Liver (tissue), 9 donors: ENCODE data around the gene LDB2. TPM values are rescaled to one million over a fixed set of nuclear protein-coding genes. Genes with fewer than 3 reads are reported as not detected.

Experiments
- DNase-seq: peaks from one replicate; pipeline ENCODE4 v3.0.0-alpha.2; 2017; ENCODE audit warnings: low spot score
- H3K27ac ChIP-seq, 2 donors: one replicate each; pipeline ENCODE4 v1.7.0; 2013; ENCODE audit warnings: inconsistent platforms in 2 of 2, low read length in 2 of 2, control low read depth in 1 of 2, low read depth in 1 of 2, mild to moderate bottlenecking in 1 of 2
- H3K27me3 ChIP-seq, 4 donors: one replicate each; pipeline versions ENCODE4 v1.6.1 to v1.7.0; 2013; ENCODE audit warnings: low read length in 3 of 4, inconsistent platforms in 1 of 4, mild to moderate bottlenecking in 1 of 4, moderate library complexity in 1 of 4; ENCODE audit not compliant: control insufficient read depth in 4 of 4, insufficient read depth in 4 of 4
- H3K36me3 ChIP-seq, 4 donors: one replicate each; pipeline versions ENCODE4 v1.6.1 to v1.7.0; 2013; ENCODE audit warnings: low read length in 3 of 4, mild to moderate bottlenecking in 3 of 4, low read depth in 1 of 4, moderate library complexity in 1 of 4; ENCODE audit not compliant: control insufficient read depth in 4 of 4, insufficient read depth in 3 of 4
- H3K4me1 ChIP-seq, 4 donors: one replicate each; pipeline versions ENCODE4 v1.6.1 to v1.7.0; 2013; ENCODE audit warnings: low read length in 3 of 4, mild to moderate bottlenecking in 3 of 4, moderate library complexity in 1 of 4; ENCODE audit not compliant: control insufficient read depth in 4 of 4, insufficient read depth in 4 of 4
- H3K4me3 ChIP-seq, 3 donors: one replicate each; pipeline versions ENCODE4 v1.6.1 to v1.7.0; 2013; ENCODE audit warnings: low read length in 3 of 3, control low read depth in 1 of 3, low read depth in 1 of 3, mild to moderate bottlenecking in 1 of 3
- H3K9ac ChIP-seq, 2 donors: one replicate each; pipeline ENCODE4 v1.7.0; 2013; ENCODE audit warnings: low read length in 2 of 2, mild to moderate bottlenecking in 2 of 2, moderate library complexity in 2 of 2, control low read depth in 1 of 2, low read depth in 1 of 2
- H3K9me3 ChIP-seq, 4 donors: one replicate each; pipeline versions ENCODE4 v1.6.1 to v1.7.0; 2013; ENCODE audit warnings: low read length in 3 of 4; ENCODE audit not compliant: control insufficient read depth in 4 of 4
- EGR1 ChIP-seq, 2 donors: IDR thresholded peaks; 2 replicates each; pipeline ENCODE4 v1.6.1; 2016 to 2018; ENCODE audit warnings: antibody characterized with exemption in 2 of 2, low read depth in 2 of 2
- FOXA1 ChIP-seq: IDR thresholded peaks from 2 replicates; pipeline ENCODE4 v1.6.1; 2016; ENCODE audit warnings: antibody characterized with exemption
- FOXA2 ChIP-seq: IDR thresholded peaks from 2 replicates; pipeline ENCODE4 v1.6.1; 2016; ENCODE audit warnings: antibody characterized with exemption
- GABPA ChIP-seq, 2 donors: IDR thresholded peaks in 1 of 2; conservative IDR thresholded peaks in 1 of 2; 2 replicates each; pipeline ENCODE4 v1.6.1; 2016; ENCODE audit warnings: antibody characterized with exemption in 2 of 2, mild to moderate bottlenecking in 1 of 2, moderate library complexity in 1 of 2
- HNF4A ChIP-seq, 2 donors: conservative IDR thresholded peaks; 2 replicates each; pipeline ENCODE4 v1.6.1; 2016; ENCODE audit warnings: antibody characterized with exemption in 2 of 2, mild to moderate bottlenecking in 2 of 2
- HNF4G ChIP-seq: IDR thresholded peaks from 2 replicates; pipeline ENCODE4 v1.6.1; 2016; ENCODE audit warnings: antibody characterized with exemption
- NR2F2 ChIP-seq: IDR thresholded peaks from 2 replicates; pipeline ENCODE4 v1.6.1; 2016; ENCODE audit warnings: antibody characterized with exemption
- RAD21 ChIP-seq, 2 donors: IDR thresholded peaks; 2 replicates each; pipeline ENCODE4 v1.6.1; 2016; ENCODE audit warnings: antibody characterized with exemption in 2 of 2, mild to moderate bottlenecking in 2 of 2
- RXRA ChIP-seq, 2 donors: IDR thresholded peaks; 2 replicates each; pipeline ENCODE4 v1.6.1; 2017 to 2018; ENCODE audit warnings: antibody characterized with exemption in 2 of 2, mild to moderate bottlenecking in 1 of 2
- TAF1 ChIP-seq: conservative IDR thresholded peaks from 2 replicates; pipeline ENCODE4 v1.6.1; 2016; ENCODE audit warnings: antibody characterized with exemption, mild to moderate bottlenecking
- YY1 ChIP-seq: IDR thresholded peaks from 2 replicates; pipeline ENCODE4 v1.6.1; 2016; ENCODE audit warnings: antibody characterized with exemption, mild to moderate bottlenecking
- WGBS: extraction: QIAGEN DNeasy Blood & Tissue Kit; methylation state at CpG from one replicate; pipeline ENCODE4 v1.1.7; 2013; 5-methylcytosine and 5-hydroxymethylcytosine counted together
- polyA plus RNA-seq, 2 donors: library from polyadenylated mRNA; stranded (reverse) in 1 of 2; unstranded in 1 of 2; fragments of 200-250 nt in 1 of 2; fragments of >200 nt in 1 of 2; fragmentation: Nextera tagmentation in 1 of 2; extraction: Ambion mirVana in 1 of 2; gene quantifications; one replicate each; pipeline versions ENCODE4 v1.2.1 to v1.2.3, GENCODE V29; 2013 to 2015
- total RNA-seq, 2 donors: library from RNA; depleted of rRNA; stranded (reverse); fragments of >200 nt; gene quantifications; one replicate each; pipeline ENCODE4 v1.2.3, GENCODE V29; 2014
- TF ChIP-seq, protein P1 (sequence below): IDR thresholded peaks from 2 replicates; pipeline ENCODE4 v1.6.1; 2016; ENCODE audit warnings: antibody characterized with exemption
- TF ChIP-seq, protein P2 (sequence below): IDR thresholded peaks from 2 replicates; pipeline ENCODE4 v1.6.1; 2016; ENCODE audit warnings: antibody characterized with exemption
- TF ChIP-seq, protein P3 (sequence below): fragments of 150-350 bp; IDR thresholded peaks from 2 replicates; pipeline ENCODE4 v1.5.1; 2017; ENCODE audit warnings: improper control_type of control experiment, low read depth, low read length; ENCODE audit not compliant: missing input control
- TF ChIP-seq, protein P4 (sequence below): IDR thresholded peaks from 2 replicates; pipeline ENCODE4 v1.6.1; 2016; ENCODE audit warnings: antibody characterized with exemption
- TF ChIP-seq, protein P5 (sequence below): IDR thresholded peaks from 2 replicates; pipeline ENCODE4 v1.6.1; 2016; ENCODE audit warnings: antibody characterized with exemption, mild to moderate bottlenecking
- donor health status: healthy.
- donor health status: healthy.
- donor health status: healthy.
- donor health status: healthy.
- donor health status: healthy.

The LDB2 gene
- total and polyA plus RNA-seq, 4 donors = 7.4 to 31.9 (median 16.8) TPM

DNA sequence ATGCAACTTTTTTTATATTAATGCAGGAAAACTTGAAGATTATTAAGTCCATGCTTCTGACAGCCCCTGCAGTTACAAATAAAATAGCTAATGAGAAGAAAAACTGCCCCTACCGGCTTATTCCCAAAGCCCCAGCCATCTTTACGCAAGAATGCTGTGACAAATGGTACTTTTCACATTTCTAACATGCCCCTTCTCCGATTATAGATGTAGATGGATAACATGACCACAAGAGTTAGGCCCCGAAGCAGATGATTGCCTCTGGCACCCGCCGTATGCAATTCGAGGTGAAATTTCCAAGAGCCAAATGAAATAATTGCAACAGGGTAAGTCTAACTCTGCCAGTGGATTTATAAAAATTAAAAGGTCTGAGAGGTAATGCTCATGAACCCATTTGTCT lies 352.8 kb downstream of the LDB2 start:
- 87% methylated on average over 7 of the region's 7 CpGs for WGBS
- TF ChIP-seq FOXA2 (no peak), FOXA1 (no peak), RAD21 (IDR thresholded peaks at IDR 0.05) (no peak), EGR1 (IDR thresholded peaks at IDR 0.05; ENCODE audit: low read depth in 2 of 2) (no peak), NR2F2 (no peak)
- TF ChIP-seq, protein P1, sequence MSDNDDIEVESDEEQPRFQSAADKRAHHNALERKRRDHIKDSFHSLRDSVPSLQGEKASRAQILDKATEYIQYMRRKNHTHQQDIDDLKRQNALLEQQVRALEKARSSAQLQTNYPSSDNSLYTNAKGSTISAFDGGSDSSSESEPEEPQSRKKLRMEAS = no peak
- TF ChIP-seq, protein P2, sequence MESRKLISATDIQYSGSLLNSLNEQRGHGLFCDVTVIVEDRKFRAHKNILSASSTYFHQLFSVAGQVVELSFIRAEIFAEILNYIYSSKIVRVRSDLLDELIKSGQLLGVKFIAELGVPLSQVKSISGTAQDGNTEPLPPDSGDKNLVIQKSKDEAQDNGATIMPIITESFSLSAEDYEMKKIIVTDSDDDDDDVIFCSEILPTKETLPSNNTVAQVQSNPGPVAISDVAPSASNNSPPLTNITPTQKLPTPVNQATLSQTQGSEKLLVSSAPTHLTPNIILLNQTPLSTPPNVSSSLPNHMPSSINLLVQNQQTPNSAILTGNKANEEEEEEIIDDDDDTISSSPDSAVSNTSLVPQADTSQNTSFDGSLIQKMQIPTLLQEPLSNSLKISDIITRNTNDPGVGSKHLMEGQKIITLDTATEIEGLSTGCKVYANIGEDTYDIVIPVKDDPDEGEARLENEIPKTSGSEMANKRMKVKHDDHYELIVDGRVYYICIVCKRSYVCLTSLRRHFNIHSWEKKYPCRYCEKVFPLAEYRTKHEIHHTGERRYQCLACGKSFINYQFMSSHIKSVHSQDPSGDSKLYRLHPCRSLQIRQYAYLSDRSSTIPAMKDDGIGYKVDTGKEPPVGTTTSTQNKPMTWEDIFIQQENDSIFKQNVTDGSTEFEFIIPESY = no peak
- TF ChIP-seq, protein P3, sequence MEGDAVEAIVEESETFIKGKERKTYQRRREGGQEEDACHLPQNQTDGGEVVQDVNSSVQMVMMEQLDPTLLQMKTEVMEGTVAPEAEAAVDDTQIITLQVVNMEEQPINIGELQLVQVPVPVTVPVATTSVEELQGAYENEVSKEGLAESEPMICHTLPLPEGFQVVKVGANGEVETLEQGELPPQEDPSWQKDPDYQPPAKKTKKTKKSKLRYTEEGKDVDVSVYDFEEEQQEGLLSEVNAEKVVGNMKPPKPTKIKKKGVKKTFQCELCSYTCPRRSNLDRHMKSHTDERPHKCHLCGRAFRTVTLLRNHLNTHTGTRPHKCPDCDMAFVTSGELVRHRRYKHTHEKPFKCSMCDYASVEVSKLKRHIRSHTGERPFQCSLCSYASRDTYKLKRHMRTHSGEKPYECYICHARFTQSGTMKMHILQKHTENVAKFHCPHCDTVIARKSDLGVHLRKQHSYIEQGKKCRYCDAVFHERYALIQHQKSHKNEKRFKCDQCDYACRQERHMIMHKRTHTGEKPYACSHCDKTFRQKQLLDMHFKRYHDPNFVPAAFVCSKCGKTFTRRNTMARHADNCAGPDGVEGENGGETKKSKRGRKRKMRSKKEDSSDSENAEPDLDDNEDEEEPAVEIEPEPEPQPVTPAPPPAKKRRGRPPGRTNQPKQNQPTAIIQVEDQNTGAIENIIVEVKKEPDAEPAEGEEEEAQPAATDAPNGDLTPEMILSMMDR = no peak
- TF ChIP-seq, protein P4, sequence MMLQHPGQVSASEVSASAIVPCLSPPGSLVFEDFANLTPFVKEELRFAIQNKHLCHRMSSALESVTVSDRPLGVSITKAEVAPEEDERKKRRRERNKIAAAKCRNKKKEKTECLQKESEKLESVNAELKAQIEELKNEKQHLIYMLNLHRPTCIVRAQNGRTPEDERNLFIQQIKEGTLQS = no peak
- H3K36me3 ChIP-seq = no peaks in the 10 kb centered on the region

DNA sequence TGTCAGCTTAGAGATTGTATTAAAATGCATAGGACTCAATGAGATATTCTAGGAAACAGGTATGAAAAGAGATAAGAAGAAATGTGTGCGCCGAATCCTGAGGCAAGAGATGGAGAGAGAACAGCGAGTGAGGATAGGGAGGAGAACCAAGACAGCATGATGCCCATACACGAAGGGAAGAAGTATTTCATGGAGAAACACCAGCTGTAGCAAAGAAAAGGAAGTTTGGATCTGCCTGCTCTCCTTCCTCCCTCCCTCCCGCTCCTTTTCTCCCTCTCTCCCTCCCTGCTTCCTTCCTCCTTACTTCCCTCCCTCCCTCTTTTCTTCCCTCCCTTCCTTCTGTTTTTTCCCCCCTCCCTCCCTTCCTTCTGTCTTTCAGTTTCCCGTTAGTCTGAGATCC lies 353.6 kb downstream of the LDB2 start:
- H3K4me1 ChIP-seq = no peaks in the 10 kb centered on the region
- no peak overlapping the region for H3K4me3 ChIP-seq
- no peak overlapping the region for H3K9ac ChIP-seq
- H3K36me3 ChIP-seq = no peaks in the 10 kb centered on the region
- no peaks in the 10 kb centered on the region for H3K27me3 ChIP-seq
- H3K9me3 ChIP-seq = no peaks in the 10 kb centered on the region
- H3K27ac ChIP-seq = no peak overlapping the region
- no peak for DNase-seq
- WGBS = 70% methylated on average over 6 of the region's 6 CpGs
- TF ChIP-seq, protein P5, sequence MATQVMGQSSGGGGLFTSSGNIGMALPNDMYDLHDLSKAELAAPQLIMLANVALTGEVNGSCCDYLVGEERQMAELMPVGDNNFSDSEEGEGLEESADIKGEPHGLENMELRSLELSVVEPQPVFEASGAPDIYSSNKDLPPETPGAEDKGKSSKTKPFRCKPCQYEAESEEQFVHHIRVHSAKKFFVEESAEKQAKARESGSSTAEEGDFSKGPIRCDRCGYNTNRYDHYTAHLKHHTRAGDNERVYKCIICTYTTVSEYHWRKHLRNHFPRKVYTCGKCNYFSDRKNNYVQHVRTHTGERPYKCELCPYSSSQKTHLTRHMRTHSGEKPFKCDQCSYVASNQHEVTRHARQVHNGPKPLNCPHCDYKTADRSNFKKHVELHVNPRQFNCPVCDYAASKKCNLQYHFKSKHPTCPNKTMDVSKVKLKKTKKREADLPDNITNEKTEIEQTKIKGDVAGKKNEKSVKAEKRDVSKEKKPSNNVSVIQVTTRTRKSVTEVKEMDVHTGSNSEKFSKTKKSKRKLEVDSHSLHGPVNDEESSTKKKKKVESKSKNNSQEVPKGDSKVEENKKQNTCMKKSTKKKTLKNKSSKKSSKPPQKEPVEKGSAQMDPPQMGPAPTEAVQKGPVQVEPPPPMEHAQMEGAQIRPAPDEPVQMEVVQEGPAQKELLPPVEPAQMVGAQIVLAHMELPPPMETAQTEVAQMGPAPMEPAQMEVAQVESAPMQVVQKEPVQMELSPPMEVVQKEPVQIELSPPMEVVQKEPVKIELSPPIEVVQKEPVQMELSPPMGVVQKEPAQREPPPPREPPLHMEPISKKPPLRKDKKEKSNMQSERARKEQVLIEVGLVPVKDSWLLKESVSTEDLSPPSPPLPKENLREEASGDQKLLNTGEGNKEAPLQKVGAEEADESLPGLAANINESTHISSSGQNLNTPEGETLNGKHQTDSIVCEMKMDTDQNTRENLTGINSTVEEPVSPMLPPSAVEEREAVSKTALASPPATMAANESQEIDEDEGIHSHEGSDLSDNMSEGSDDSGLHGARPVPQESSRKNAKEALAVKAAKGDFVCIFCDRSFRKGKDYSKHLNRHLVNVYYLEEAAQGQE = no peak
- TF ChIP-seq, protein P4 = no peak
- TF ChIP-seq NR2F2 (no peak), YY1 (no peak), EGR1 (IDR thresholded peaks at IDR 0.05; ENCODE audit: low read depth in 2 of 2) (no peak), HNF4A (conservative IDR thresholded peaks at IDR 0.05) (no peak), FOXA1 (no peak), GABPA (IDR thresholded peaks at IDR 0.05 in 1 of 2, conservative IDR thresholded peaks at IDR 0.05 in 1 of 2) (no peak), RXRA (IDR thresholded peaks at IDR 0.05) (no peak), TAF1 (no peak), HNF4G (no peak)
- TF ChIP-seq, protein P1 = no peak
- TF ChIP-seq, protein P3 = no peak
- TF ChIP-seq, protein P2 = no peak

More for the DNA sequence above, 352.8 kb downstream of the LDB2 start:
- H3K9ac ChIP-seq = no peak overlapping the region
- no peak overlapping the region for H3K27ac ChIP-seq
- no peak for DNase-seq
- H3K4me3 ChIP-seq = no peak overlapping the region
- H3K4me1 ChIP-seq = no peaks in the 10 kb centered on the region
- H3K27me3 ChIP-seq = no peaks in the 10 kb centered on the region
- H3K9me3 ChIP-seq = no peaks in the 10 kb centered on the region
